GM12878 (cell line): ENCODE data around the gene DIAPH2. TPM values are rescaled to one million over a fixed set of nuclear protein-coding genes. Genes with fewer than 3 reads are reported as not detected.

ENCODE experiments used
- ATAC-seq: fragments of 200-7000 bp; cut with Tn5 transposase; 3 replicates; pipeline ENCODE4 v1.9.1; 2020; ENCODE audit warnings: mild to moderate bottlenecking, moderate library complexity
- BruUV-seq: library from RNA; stranded (reverse); fragments of 400-500 nt; replicated peaks from 2 replicates; lab custom pipeline; 2021; lab: Mats Ljungman, UMichigan
- CTCF ChIA-PET: fragments of 300-600 bp; sonication (Branson Sonifier 250); formaldehyde crosslinking; extraction: SDS; loops from one replicate; lab custom pipeline; 2021; ENCODE audit warnings: inconsistent platforms; lab: Yijun Ruan, JAX
- POLR2A ChIA-PET: fragments of 350-600 bp; formaldehyde crosslinking; extraction: SDS; loops from one replicate; lab custom pipeline; 2021; ENCODE audit warnings: inconsistent platforms; lab: Charles Lee
- RAD21 ChIA-PET: fragments of 300-600 bp; sonication (Branson Sonifier 250); formaldehyde crosslinking; loops from one replicate; lab custom pipeline; 2023; ENCODE audit warnings: antibody characterized with exemption; ENCODE audit not compliant: unreplicated experiment; lab: Charles Lee
- SMC1A ChIA-PET: fragments of 300-600 bp; sonication (Branson Sonifier 250); formaldehyde crosslinking; loops from one replicate; lab custom pipeline; 2023; ENCODE audit not compliant: unreplicated experiment, uncharacterized antibody; lab: Charles Lee
- DNase-seq: peaks from one replicate; pipeline ENCODE4 v3.0.0-alpha.2; 2011; ENCODE audit warnings: low read depth, low spot score
- FAIRE-seq: peaks from 3 replicates; lab custom pipeline; 2011; peaks lifted over from hg19 to GRCh38; lab: Jason Lieb, UNC
- H2AFZ ChIP-seq: 2 replicates; pipeline ENCODE4 v1.6.0; 2011; ENCODE audit warnings: low read depth, low read length, control low read depth; ENCODE audit not compliant: control insufficient read depth
- H3K27ac ChIP-seq: 2 replicates; pipeline ENCODE4 v1.5.1; 2011; ENCODE audit warnings: control low read depth; ENCODE audit not compliant: control insufficient read depth, insufficient read depth
- H3K27me3 ChIP-seq, 2 experiments: replicated peaks in 1 of 2; 2 replicates each; pipeline versions ENCODE4 v1.6.0 to v1.6.1; 2011; ENCODE audit warnings: low read length in 1 of 2; ENCODE audit not compliant: control insufficient read depth in 2 of 2, insufficient read depth in 2 of 2
- H3K36me3 ChIP-seq, 2 experiments: 2 replicates each; pipeline ENCODE4 v1.5.1; 2011; ENCODE audit warnings: low read length in 1 of 2; ENCODE audit not compliant: control insufficient read depth in 2 of 2, insufficient read depth in 2 of 2
- H3K4me1 ChIP-seq: 2 replicates; pipeline ENCODE4 v1.6.1; 2011; ENCODE audit warnings: mild to moderate bottlenecking, low read length, moderate library complexity, mixed read lengths; ENCODE audit not compliant: control insufficient read depth, insufficient read depth
- H3K4me2 ChIP-seq: 2 replicates; pipeline ENCODE4 v1.6.0; 2011; ENCODE audit warnings: control low read depth; ENCODE audit not compliant: control insufficient read depth, insufficient read depth
- H3K4me3 ChIP-seq: fragments of 200-600 bp; sonication (generic); 2 replicates; pipeline ENCODE4 v1.5.1; 2016
- H3K79me2 ChIP-seq: 2 replicates; pipeline ENCODE4 v1.6.0; 2011; ENCODE audit warnings: low read length; ENCODE audit not compliant: control insufficient read depth, insufficient read depth
- H3K9ac ChIP-seq: 2 replicates; pipeline ENCODE4 v1.8.0; 2011; ENCODE audit warnings: low read length, control low read depth, mixed read lengths; ENCODE audit not compliant: control insufficient read depth, insufficient read depth
- H3K9me3 ChIP-seq: replicated peaks from 3 replicates; pipeline ENCODE4 v1.5.1; 2011; ENCODE audit warnings: mild to moderate bottlenecking, low read length; ENCODE audit not compliant: control insufficient read depth, insufficient read depth
- H4K20me1 ChIP-seq: 2 replicates; pipeline ENCODE4 v1.6.0; 2011; ENCODE audit not compliant: control insufficient read depth, insufficient read depth
- BACH1 ChIP-seq: fragments of 450-650 bp; IDR thresholded peaks from 2 replicates; pipeline ENCODE4 v1.6.1; 2017; ENCODE audit warnings: mild to moderate bottlenecking, borderline replicate concordance
- CEBPZ ChIP-seq: fragments of 150-350 bp; IDR thresholded peaks from 2 replicates; pipeline ENCODE4 v1.6.1; 2016; ENCODE audit warnings: low read depth, low read length
- ESRRA ChIP-seq: IDR thresholded peaks from 2 replicates; pipeline ENCODE4 v1.6.1; 2012; ENCODE audit warnings: mild to moderate bottlenecking, low read length, improper control_type of control experiment
- FOS ChIP-seq: IDR thresholded peaks from 3 replicates; pipeline ENCODE4 v1.6.1; 2011; ENCODE audit warnings: borderline replicate concordance; ENCODE audit not compliant: insufficient read length; ENCODE audit errors: extremely low read depth
- GATAD2B ChIP-seq: fragments of 450-650 bp; conservative IDR thresholded peaks from 2 replicates; pipeline ENCODE4 v1.6.1; 2017; ENCODE audit warnings: low read depth, mild to moderate bottlenecking, moderate library complexity
- HCFC1 ChIP-seq: fragments of 150-350 bp; IDR thresholded peaks from 2 replicates; pipeline ENCODE4 v1.6.1; 2014; ENCODE audit warnings: low read length
- HDGF ChIP-seq: fragments of 450-650 bp; IDR thresholded peaks from 2 replicates; pipeline ENCODE4 v1.6.1; 2016; ENCODE audit warnings: antibody characterized with exemption
- POU2F2 ChIP-seq: IDR thresholded peaks from 3 replicates; pipeline ENCODE4 v1.6.1; 2011; ENCODE audit warnings: low read depth, mild to moderate bottlenecking, low read length, borderline replicate concordance
- SUZ12 ChIP-seq: fragments of 200-600 bp; sonication (generic); IDR thresholded peaks from one replicate; pipeline ENCODE4 v1.6.1; 2018; ENCODE audit warnings: antibody characterized with exemption, mild to moderate bottlenecking; ENCODE audit not compliant: unreplicated experiment
- TARDBP ChIP-seq: IDR thresholded peaks from 2 replicates; pipeline ENCODE4 v1.6.1; 2016; ENCODE audit warnings: borderline replicate concordance
- TCF3 ChIP-seq: IDR thresholded peaks from 2 replicates; pipeline ENCODE4 v1.6.1; 2012; ENCODE audit warnings: low read depth, mild to moderate bottlenecking, low read length, borderline replicate concordance; ENCODE audit not compliant: insufficient read depth
- WRNIP1 ChIP-seq: IDR thresholded peaks from 2 replicates; pipeline ENCODE4 v1.6.1; 2011; ENCODE audit warnings: low read depth, low read length, improper control_type of control experiment, borderline replicate concordance
- ZBTB40 ChIP-seq: fragments of 450-650 bp; IDR thresholded peaks from 2 replicates; pipeline ENCODE4 v1.6.1; 2016; ENCODE audit warnings: mild to moderate bottlenecking, moderate library complexity, borderline replicate concordance
- in situ Hi-C: fragments of 300-500 bp; cut with MboI; formaldehyde crosslinking; loops from 9 replicates; pipeline ENCODE4 v1.14.3; 2018; ENCODE audit warnings: mixed read lengths
- intact Hi-C: fragments of 100-400 bp; cut with micrococcal nuclease; formaldehyde crosslinking; loops from one replicate; pipeline ENCODE4 v1.14.2; 2022; ENCODE audit not compliant: unreplicated experiment
- polyA plus RNA-seq, 11 experiments: library from polyadenylated mRNA; depleted of rRNA in 4 of 11; unstranded in 6 of 11; stranded (reverse) in 5 of 11; fragments of >200 nt; fragmentation: Nextera tagmentation in 4 of 11; fragmentation: Illumina TruSeq in 1 of 11; extraction: Ambion mirVana in 4 of 11; extraction: Trizol in 1 of 11; gene quantifications; 1 replicate in 1 of 11; 2 replicates in 10 of 11; pipeline versions ENCODE4 v1.2.1 to v1.2.3, GENCODE V29; 2011 to 2016; ENCODE audit warnings: inconsistent platforms in 2 of 11, missing spikeins in 2 of 11, low read depth in 1 of 11
- total RNA-seq, 4 experiments: library from RNA; depleted of rRNA in 3 of 4; stranded (reverse); fragments of >200 nt in 3 of 4; fragmentation: Illumina TruSeq in 1 of 4; extraction: Trizol in 1 of 4; gene quantifications; 2 replicates each; pipeline versions ENCODE4 v1.2.1 to v1.2.3, GENCODE V29; 2013 to 2021
- TF ChIP-seq, protein P1 (sequence below): IDR thresholded peaks from 2 replicates; pipeline ENCODE4 v1.6.1; 2011; ENCODE audit warnings: mild to moderate bottlenecking, low read depth, low read length, moderate library complexity; ENCODE audit not compliant: insufficient replicate concordance

DIAPH2 gene
- total and polyA plus RNA-seq, 10 of the 15 experiments (the other 5 are each of a cell fraction or from before 2014, with no cell fraction given), result 2.2 to 16.6 (median 8.8) TPM

DNA sequence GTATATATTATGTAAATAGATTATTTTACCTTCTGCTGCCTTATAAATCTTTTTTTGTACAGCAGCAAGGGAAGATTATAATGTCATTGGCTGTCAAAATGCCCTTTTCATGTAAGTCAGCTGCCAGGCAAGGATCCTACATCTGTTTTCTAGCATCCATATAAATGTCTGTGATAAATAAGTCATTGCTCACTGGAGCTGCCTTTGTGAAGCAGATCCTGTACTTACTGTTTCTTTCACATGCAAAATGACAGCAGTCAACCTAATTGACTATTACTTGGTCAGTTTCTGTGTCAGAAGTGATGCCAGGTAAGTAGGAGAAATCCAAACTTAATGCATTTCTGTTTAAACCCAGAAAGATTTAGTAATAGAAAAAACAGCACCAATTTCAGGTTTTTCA is 819.8 kb downstream of the DIAPH2 start:
- H3K4me3 ChIP-seq, result no peak overlapping the region
- ATAC-seq, result no peak
- no peak for FAIRE-seq
- RAD21 ChIA-PET, result no interaction called here
- H3K4me1 ChIP-seq, result no peaks in the 10 kb centered on the region
- BruUV-seq, result no TSS peak
- H3K9me3 ChIP-seq, result no peaks in the 10 kb centered on the region
- no peak overlapping the region for H3K9ac ChIP-seq
- in situ Hi-C loops (no loop called here), intact Hi-C loops (no loop called here)
- SMC1A ChIA-PET, result no interaction called here
- H3K36me3 ChIP-seq, result no peaks in the 10 kb centered on the region
- CTCF ChIA-PET, result no interaction called here
- no peaks in the 10 kb centered on the region for H4K20me1 ChIP-seq
- no peak overlapping the region for H3K27ac ChIP-seq
- POLR2A ChIA-PET, result no interaction called here
- no peak overlapping the region for H3K4me2 ChIP-seq
- DNase-seq, result no peak
- H2AFZ ChIP-seq, result no peak overlapping the region
- TF ChIP-seq HDGF, result no peak
- no peak for TF ChIP-seq ESRRA
- TF ChIP-seq FOS, result no peak
- no peak for TF ChIP-seq TCF3
- TF ChIP-seq CEBPZ, result no peak
- no peak for TF ChIP-seq ZBTB40
- TF ChIP-seq, protein P1, sequence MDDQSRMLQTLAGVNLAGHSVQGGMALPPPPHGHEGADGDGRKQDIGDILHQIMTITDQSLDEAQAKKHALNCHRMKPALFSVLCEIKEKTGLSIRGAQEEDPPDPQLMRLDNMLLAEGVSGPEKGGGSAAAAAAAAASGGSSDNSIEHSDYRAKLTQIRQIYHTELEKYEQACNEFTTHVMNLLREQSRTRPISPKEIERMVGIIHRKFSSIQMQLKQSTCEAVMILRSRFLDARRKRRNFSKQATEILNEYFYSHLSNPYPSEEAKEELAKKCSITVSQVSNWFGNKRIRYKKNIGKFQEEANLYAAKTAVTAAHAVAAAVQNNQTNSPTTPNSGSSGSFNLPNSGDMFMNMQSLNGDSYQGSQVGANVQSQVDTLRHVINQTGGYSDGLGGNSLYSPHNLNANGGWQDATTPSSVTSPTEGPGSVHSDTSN, result no peak
- TF ChIP-seq HCFC1, result no peak
- no peak for TF ChIP-seq SUZ12
- no peak for TF ChIP-seq POU2F2
- no peak for TF ChIP-seq GATAD2B
- TF ChIP-seq WRNIP1, result no peak
- no peak for TF ChIP-seq BACH1
- no peak for TF ChIP-seq TARDBP
- H3K79me2 ChIP-seq, result no peaks in the 10 kb centered on the region
- no peaks in the 10 kb centered on the region for H3K27me3 ChIP-seq
